ENCODE results near the gene LMNB1. TPM values are rescaled to one million over a fixed set of nuclear protein-coding genes. Genes with fewer than 3 reads are reported as not detected.
"Not testable (repeated sequence)": the region's sequence is repeated elsewhere in the genome, so short reads cannot be mapped to it uniquely, and the experiment has no call there.

The LMNB1 gene
- total RNA-seq, 1 donor, result 7.2 TPM

DNA sequence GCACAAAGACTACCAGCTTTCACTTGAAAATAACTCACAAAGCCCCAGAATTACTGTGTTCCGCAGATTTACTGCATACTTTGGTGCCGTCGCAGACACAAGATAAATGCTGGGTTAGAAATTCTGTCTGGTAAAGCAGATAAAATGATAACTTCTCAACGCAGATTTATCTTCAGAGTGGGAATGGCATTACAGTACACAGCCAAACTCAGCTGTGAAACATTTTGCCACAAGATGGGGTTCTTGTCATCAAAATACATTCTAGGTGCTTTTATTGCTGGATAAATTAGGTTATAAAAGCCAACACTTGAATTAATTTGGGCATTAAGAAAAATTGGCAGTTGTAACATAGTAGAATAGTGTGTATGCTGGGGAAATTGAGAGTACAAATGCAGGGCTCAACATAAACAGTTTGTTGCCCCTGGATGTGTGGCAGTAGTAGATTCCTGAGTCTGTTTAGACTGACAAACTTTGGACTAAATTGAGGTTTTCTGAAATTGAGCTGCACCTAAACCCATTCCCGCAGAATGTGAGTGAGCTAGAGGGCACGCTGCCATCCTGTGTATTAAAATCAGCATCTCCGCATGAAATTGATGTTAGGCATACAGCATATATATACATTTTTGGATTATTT lies 61.1 kb downstream of the LMNB1 start:
- no peaks in the 10 kb centered on the region for H3K4me1 ChIP-seq (ENCODE audit: insufficient read depth, low read length)
- peak; percentile 52 for DNase-seq (ENCODE audit: insufficient read length, low spot score, missing footprints)
- no peak overlapping the region for H3K4me3 ChIP-seq (ENCODE audit: insufficient read depth, low read length)
- H2AFZ ChIP-seq (ENCODE audit: low read length), result peak overlapping the region; percentile 58
- H3K27me3 ChIP-seq (ENCODE audit: insufficient read depth, low read length), result no peaks in the 10 kb centered on the region
- no peak overlapping the region for H3K27ac ChIP-seq (ENCODE audit: low read depth, low read length)
- TF ChIP-seq, protein P1, sequence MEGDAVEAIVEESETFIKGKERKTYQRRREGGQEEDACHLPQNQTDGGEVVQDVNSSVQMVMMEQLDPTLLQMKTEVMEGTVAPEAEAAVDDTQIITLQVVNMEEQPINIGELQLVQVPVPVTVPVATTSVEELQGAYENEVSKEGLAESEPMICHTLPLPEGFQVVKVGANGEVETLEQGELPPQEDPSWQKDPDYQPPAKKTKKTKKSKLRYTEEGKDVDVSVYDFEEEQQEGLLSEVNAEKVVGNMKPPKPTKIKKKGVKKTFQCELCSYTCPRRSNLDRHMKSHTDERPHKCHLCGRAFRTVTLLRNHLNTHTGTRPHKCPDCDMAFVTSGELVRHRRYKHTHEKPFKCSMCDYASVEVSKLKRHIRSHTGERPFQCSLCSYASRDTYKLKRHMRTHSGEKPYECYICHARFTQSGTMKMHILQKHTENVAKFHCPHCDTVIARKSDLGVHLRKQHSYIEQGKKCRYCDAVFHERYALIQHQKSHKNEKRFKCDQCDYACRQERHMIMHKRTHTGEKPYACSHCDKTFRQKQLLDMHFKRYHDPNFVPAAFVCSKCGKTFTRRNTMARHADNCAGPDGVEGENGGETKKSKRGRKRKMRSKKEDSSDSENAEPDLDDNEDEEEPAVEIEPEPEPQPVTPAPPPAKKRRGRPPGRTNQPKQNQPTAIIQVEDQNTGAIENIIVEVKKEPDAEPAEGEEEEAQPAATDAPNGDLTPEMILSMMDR (IDR thresholded peaks at IDR 0.05; ENCODE audit: extremely low read depth, low read depth, low read length), result peak; percentile 56
- H3K79me2 ChIP-seq (ENCODE audit: insufficient read depth, low read length), result no peaks in the 10 kb centered on the region
- H3K36me3 ChIP-seq (ENCODE audit: insufficient read depth, low read length), result peaks cover 6% of the 10 kb centered on the region
- H4K20me1 ChIP-seq (ENCODE audit: insufficient read depth, low read length), result no peaks in the 10 kb centered on the region
- no peak overlapping the region for H3K4me2 ChIP-seq (ENCODE audit: insufficient read depth, low read length)
- no peaks in the 10 kb centered on the region for H3K9me3 ChIP-seq (ENCODE audit: low read depth, low read length)

DNA sequence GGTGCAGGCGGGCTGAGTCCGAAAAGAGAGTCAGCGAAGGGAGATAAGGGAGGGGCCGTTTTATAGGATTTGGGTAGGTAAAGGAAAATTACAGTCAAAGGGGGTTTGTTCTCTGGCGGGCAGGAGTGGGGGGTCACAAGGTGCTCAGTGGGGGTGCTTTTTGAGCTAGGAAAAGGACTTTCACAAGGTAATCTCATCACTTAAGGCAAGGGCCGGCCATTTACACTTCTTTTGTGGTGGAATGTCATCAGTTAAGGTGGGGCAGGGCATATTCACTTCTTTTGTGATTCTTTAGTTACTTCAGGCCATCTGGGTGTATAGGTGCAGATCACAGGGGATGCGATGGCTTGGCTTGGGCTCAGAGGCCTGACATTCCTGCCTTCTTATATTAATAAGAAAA lies 62.5 kb downstream of the LMNB1 start:
- H3K27ac ChIP-seq (ENCODE audit: low read depth, low read length); H3K9me3 ChIP-seq (ENCODE audit: low read depth, low read length); DNase-seq (ENCODE audit: insufficient read length, low spot score, missing footprints); H3K4me2 ChIP-seq (ENCODE audit: insufficient read depth, low read length); H3K4me1 ChIP-seq (ENCODE audit: insufficient read depth, low read length); H3K79me2 ChIP-seq (ENCODE audit: insufficient read depth, low read length); H3K4me3 ChIP-seq (ENCODE audit: insufficient read depth, low read length); H3K36me3 ChIP-seq (ENCODE audit: insufficient read depth, low read length); H2AFZ ChIP-seq (ENCODE audit: low read length); H3K27me3 ChIP-seq (ENCODE audit: insufficient read depth, low read length); H4K20me1 ChIP-seq (ENCODE audit: insufficient read depth, low read length): not testable (repeated sequence)

DNA sequence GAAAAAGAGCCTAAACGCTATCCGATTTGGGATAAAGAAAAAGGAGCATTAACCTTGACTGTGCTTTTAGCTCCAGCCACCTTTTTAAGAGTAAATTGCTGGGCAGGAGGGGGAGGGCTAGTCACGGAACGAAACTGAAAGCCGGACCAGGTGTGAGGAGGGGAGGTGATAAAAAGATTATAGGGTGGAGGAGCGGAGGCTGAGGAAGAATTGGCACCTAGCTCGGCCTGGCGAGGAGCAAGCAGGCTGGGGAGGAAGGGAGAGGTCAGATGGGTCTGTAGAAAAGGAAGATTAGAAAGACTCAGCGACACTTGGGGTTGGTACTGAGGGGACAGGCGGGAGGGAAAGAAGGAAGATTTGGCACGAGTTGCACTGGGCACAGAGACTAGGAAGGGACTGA lies 66.4 kb downstream of the LMNB1 start:
- not testable (repeated sequence) for H3K4me3 ChIP-seq (ENCODE audit: insufficient read depth, low read length); H2AFZ ChIP-seq (ENCODE audit: low read length); H3K27ac ChIP-seq (ENCODE audit: low read depth, low read length); H3K36me3 ChIP-seq (ENCODE audit: insufficient read depth, low read length); H3K79me2 ChIP-seq (ENCODE audit: insufficient read depth, low read length); H3K27me3 ChIP-seq (ENCODE audit: insufficient read depth, low read length); H3K4me2 ChIP-seq (ENCODE audit: insufficient read depth, low read length); H3K9me3 ChIP-seq (ENCODE audit: low read depth, low read length); DNase-seq (ENCODE audit: insufficient read length, low spot score, missing footprints); H4K20me1 ChIP-seq (ENCODE audit: insufficient read depth, low read length)
- H3K4me1 ChIP-seq (ENCODE audit: insufficient read depth, low read length), result peaks cover 23% of the 10 kb centered on the region

DNA sequence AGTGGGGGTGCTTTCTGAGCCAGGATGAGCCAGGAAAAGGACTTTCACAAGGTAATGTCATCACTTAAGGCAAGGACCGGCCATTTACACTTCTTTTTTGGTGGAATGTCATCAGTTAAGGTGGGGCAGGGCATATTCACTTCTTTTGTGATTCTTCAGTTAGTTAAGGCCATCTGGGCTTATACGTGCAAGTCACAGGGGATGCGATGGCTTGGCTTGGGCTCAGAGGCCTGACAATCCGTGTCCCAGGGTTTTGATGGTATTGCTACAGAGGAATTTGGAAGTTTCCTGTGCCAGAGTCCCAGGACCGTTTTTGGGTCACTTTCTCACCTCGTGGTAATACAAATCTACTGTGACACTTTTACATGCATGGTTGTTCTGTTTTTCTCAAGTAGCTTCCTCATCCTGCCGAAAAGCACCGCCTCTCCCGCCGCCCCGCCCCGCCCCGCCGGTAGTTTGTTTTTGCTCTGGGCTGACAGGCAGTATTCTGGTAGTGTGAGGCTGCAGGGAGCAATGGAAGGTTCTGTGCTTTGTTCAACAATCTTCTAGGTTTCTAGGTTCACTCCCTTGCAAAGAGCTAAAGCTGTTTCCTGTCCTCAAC lies 68.6 kb downstream of the LMNB1 start:
- Histone ChIP-seq H3K4me1 (ENCODE audit: insufficient read depth, low read length) (peaks cover 30% of the 10 kb centered on the region), H3K4me2 (ENCODE audit: insufficient read depth, low read length) (peak overlapping the region; percentile 45), H3K4me3 (ENCODE audit: insufficient read depth, low read length) (peak overlapping the region; percentile 42), H2AFZ (ENCODE audit: low read length) (peak overlapping the region; percentile 86)
- not testable (repeated sequence) for H3K27me3 ChIP-seq (ENCODE audit: insufficient read depth, low read length); H3K9me3 ChIP-seq (ENCODE audit: low read depth, low read length); H4K20me1 ChIP-seq (ENCODE audit: insufficient read depth, low read length); H3K79me2 ChIP-seq (ENCODE audit: insufficient read depth, low read length); H3K36me3 ChIP-seq (ENCODE audit: insufficient read depth, low read length); H3K27ac ChIP-seq (ENCODE audit: low read depth, low read length)
- peak; percentile 41 for DNase-seq (ENCODE audit: insufficient read length, low spot score, missing footprints)

DNA sequence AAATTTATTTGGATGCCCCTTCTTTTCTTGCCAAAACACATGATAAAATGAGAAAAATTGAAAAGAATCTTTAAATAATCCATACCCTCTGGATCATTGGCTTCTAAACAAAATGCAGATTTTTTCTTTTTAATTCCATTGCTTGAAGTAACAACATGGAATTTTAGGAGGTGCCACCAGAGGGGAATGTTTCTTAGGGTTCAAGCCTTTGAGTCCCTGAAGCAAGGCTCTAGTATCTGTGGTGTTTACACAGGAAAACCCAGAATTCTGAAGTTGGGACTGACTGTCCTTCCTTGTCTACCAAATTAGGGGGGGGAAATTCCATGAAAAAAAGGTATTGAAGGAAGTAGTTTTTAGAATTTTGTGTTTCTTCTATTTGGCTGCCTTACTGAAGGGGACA lies 69.4 kb downstream of the LMNB1 start:
- Histone ChIP-seq H3K4me3 (ENCODE audit: insufficient read depth, low read length) (peak overlapping the region; percentile 1), H2AFZ (ENCODE audit: low read length) (peak overlapping the region; percentile 71), H3K4me2 (ENCODE audit: insufficient read depth, low read length) (peak overlapping the region; percentile 45), H3K27me3 (ENCODE audit: insufficient read depth, low read length) (no peaks in the 10 kb centered on the region), H3K79me2 (ENCODE audit: insufficient read depth, low read length) (no peaks in the 10 kb centered on the region), H4K20me1 (ENCODE audit: insufficient read depth, low read length) (no peaks in the 10 kb centered on the region), H3K4me1 (ENCODE audit: insufficient read depth, low read length) (peaks cover 31% of the 10 kb centered on the region), H3K27ac (ENCODE audit: low read depth, low read length) (no peak overlapping the region), H3K9me3 (ENCODE audit: low read depth, low read length) (no peaks in the 10 kb centered on the region), H3K36me3 (ENCODE audit: insufficient read depth, low read length) (no peaks in the 10 kb centered on the region)
- peak; percentile 15 for DNase-seq (ENCODE audit: insufficient read length, low spot score, missing footprints)
- TF ChIP-seq, protein P1 (IDR thresholded peaks at IDR 0.05; ENCODE audit: extremely low read depth, low read depth, low read length), result peak; percentile 47
